ENCODE measurements around the gene ARL1. TPM values are rescaled to one million over a fixed set of nuclear protein-coding genes. Genes with fewer than 3 reads are reported as not detected.

ARL1 gene
- 30.6 TPM for total RNA-seq (2013)
- polyA plus RNA-seq (10 to 100 TPM; 14.7 to 34.8 (median 27.3) TPM), polyA minus RNA-seq (4.0 and 6.6 TPM in 2 replicates), total RNA-seq (5.5 to 18.8 (median 14.9) reads per million in 11 experiments)

DNA sequence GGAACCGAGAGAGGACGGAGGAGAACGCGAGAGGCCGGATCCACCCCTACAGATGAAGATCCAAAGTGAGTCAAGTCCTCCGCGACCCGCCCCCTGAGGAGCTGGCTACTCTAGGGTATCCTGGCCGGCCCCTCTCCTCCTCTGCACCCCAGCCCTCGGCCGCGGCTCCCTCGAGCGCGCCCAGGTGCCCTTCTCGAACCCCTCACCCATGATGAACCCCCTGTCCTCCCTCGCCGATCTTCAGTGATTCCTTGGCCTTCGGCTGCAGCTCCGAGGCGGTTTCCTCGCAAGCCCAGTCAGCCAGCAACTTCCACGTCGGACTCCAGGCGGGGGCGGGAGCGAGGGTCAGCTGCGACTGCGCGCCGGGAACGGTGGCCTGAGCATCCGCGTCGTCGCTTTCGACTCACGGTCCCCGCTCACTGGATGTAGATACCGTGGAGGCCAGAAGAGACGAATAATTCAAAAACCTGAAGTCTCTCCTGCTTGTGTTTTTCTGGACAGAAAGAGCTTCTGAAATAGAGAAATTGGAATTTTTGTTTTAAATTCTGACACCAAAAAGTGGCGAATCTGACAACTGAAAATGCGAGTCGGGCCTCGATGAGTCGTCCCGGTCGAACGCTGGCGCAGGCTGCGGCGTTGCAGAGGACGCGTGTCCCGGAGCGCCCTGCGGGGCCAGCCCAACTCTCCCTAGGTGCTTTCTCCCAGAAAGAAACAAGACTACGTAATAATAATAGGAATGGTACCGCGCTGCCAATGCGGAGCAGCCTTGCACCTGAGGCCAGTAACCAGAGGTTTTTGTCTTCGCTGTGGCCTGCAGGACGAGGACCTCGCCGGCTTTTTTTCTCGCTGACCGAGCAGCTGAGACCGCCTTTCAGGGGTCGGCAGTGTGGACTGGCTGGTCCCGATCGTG is at the start of gene ARL1:
ARL1 (minus strand) TSS at position 337 of the 910 bp plus-strand sequence; CDS start at position 210, 127 bp downstream.
- Mint-ChIP-seq H3K4me3 (peak within 1 kb of the TSS; percentile 99 to 100), H3K9me3 (no peaks in the 10 kb centered on the region), H3K27ac (peak within 1 kb of the TSS; percentile 91 to 99 (median 98)), H3K4me1 (peaks cover 23% of the 10 kb centered on the region), H3K27me3 (ENCODE audit: low read depth in 3 of 3) (peaks cover 0 to 1% (median 1%) of the 10 kb centered on the region in 3 donors), H3K36me3 (peaks cover 0 to 7% of the 10 kb centered on the region in 2 donors)
- Histone ChIP-seq H3K79me2 (ENCODE audit: insufficient read depth, low read length) (peaks cover 45% of the 10 kb centered on the region), H3K4me2 (replicated peaks; ENCODE audit: extremely low read depth, low read length, poor library complexity, severe bottlenecking) (peak within 1 kb of the TSS; percentile 99), H4K20me1 (ENCODE audit: insufficient read depth, low read length) (no peaks in the 10 kb centered on the region), H3K9ac (ENCODE audit: insufficient read depth, low read length, poor library complexity, severe bottlenecking) (peak within 1 kb of the TSS; percentile 87), H3K36me3 (replicated peaks in 1 of 2; ENCODE audit: control insufficient read depth in 1 of 2, insufficient read depth in 2 of 2, low read length in 2 of 2) (peaks cover 2 to 7% of the 10 kb centered on the region in 2 donors), H3K27me3 (ENCODE audit: control insufficient read depth in 2 of 2, insufficient read depth in 2 of 2, low read length in 2 of 2) (no peaks in the 10 kb centered on the region), H3K9me3 (replicated peaks in 1 of 2; ENCODE audit: control insufficient read depth in 1 of 2, insufficient read depth in 1 of 2, low read length in 2 of 2) (no peaks in the 10 kb centered on the region), H3K27ac (ENCODE audit: low read depth in 1 of 2, low read length in 2 of 2) (peak within 1 kb of the TSS; percentile 82 to 97), H3K4me3 (replicated peaks in 1 of 3; ENCODE audit: low read depth in 2 of 3, low read length in 3 of 3) (peak within 1 kb of the TSS; percentile 54 to 94 (median 91)), H2AFZ (ENCODE audit: insufficient read depth, low read depth, low read length, poor library complexity, severe bottlenecking) (peak within 1 kb of the TSS; percentile 96), H3K4me1 (ENCODE audit: control insufficient read depth in 1 of 2, insufficient read depth in 2 of 2, low read length in 2 of 2) (peaks cover 17 to 22% of the 10 kb centered on the region in 2 donors)
- DNase-seq, result peak; percentile 83 to 87 (median 86)
- no peak for TF ChIP-seq CTCF (IDR thresholded peaks at IDR 0.05)
- WGBS (ENCODE audit: insufficient coverage), result under 1% methylated on average over 69 of the region's 71 CpGs
- intact Hi-C loops (cut with micrococcal nuclease), result loop anchor here (10.0 kb wide), 2 partner anchors 367 to 427 kb away; partner anchors contain the start of gene GNPTAB (in 1 of the 2)

DNA sequence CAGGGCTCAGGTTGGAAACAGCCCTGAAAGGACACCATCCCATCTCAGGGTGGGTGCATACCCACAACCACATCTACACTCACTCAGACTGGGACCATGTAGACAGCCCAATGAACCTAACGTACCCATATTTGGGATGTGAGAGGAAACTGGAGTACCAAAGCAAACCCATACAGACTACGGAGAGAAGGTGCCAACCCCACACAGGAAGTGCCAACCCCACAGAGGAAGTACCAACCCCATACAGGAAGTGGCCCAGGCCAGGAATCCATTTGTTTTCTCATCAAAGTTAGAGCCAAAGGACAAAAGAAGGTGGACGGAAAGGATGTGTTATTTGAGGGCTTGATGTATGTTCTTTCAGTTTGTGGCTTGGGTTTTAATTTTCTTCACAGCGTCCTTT is 48.1 kb upstream of the ARL1 start:
- Mint-ChIP-seq H3K36me3 (no peaks in the 10 kb centered on the region), H3K27me3 (ENCODE audit: low read depth in 3 of 3) (peaks cover 4 to 11% (median 6%) of the 10 kb centered on the region in 3 donors), H3K4me3 (peak overlapping the region in 1 of 2 donors; percentile 49), H3K27ac (no peak overlapping the region), H3K4me1 (peaks cover 18% of the 10 kb centered on the region), H3K9me3 (peaks cover 6 to 23% (median 15%) of the 10 kb centered on the region in 7 donors)
- Histone ChIP-seq H3K36me3 (replicated peaks in 1 of 2; ENCODE audit: control insufficient read depth in 1 of 2, insufficient read depth in 2 of 2, low read length in 2 of 2) (no peaks in the 10 kb centered on the region), H3K79me2 (ENCODE audit: insufficient read depth, low read length) (no peaks in the 10 kb centered on the region), H4K20me1 (ENCODE audit: insufficient read depth, low read length) (no peaks in the 10 kb centered on the region), H3K4me1 (ENCODE audit: control insufficient read depth in 1 of 2, insufficient read depth in 2 of 2, low read length in 2 of 2) (peaks cover 18 to 20% of the 10 kb centered on the region in 2 donors), H3K4me2 (replicated peaks; ENCODE audit: extremely low read depth, low read length, poor library complexity, severe bottlenecking) (peak overlapping the region; percentile 0), H3K27me3 (ENCODE audit: control insufficient read depth in 2 of 2, insufficient read depth in 2 of 2, low read length in 2 of 2) (no peaks in the 10 kb centered on the region), H3K4me3 (replicated peaks in 1 of 3; ENCODE audit: low read depth in 2 of 3, low read length in 3 of 3) (peak overlapping the region in 1 of 3 experiments; percentile 6), H3K9ac (ENCODE audit: insufficient read depth, low read length, poor library complexity, severe bottlenecking) (no peak overlapping the region), H3K9me3 (replicated peaks in 1 of 2; ENCODE audit: control insufficient read depth in 1 of 2, insufficient read depth in 1 of 2, low read length in 2 of 2) (peaks cover 0 to 7% of the 10 kb centered on the region in 2 donors), H2AFZ (ENCODE audit: insufficient read depth, low read depth, low read length, poor library complexity, severe bottlenecking) (peak overlapping the region; percentile 31), H3K27ac (ENCODE audit: low read depth in 1 of 2, low read length in 2 of 2) (no peak overlapping the region)
- 20% methylated on average over 1 of the region's 4 CpGs for WGBS (ENCODE audit: insufficient coverage)
- no peak for TF ChIP-seq CTCF (IDR thresholded peaks at IDR 0.05)
- DNase-seq, result peak in 2 of 3 donors; percentile 8 to 10
- intact Hi-C loops (cut with micrococcal nuclease), result no loop called here
